GM12872 (cell line): Measurements from ENCODE around the gene ACTG1.

Experiments used
- CTCF ChIP-seq: IDR thresholded peaks from 3 replicates; pipeline ENCODE4 v1.5.1; 2011; ENCODE audit warnings: low read depth, mild to moderate bottlenecking, low read length, moderate library complexity; ENCODE audit not compliant: insufficient read depth

Gene ACTG1

GRCh38 chr17:81527591-81528383, 15.2 kb upstream of the ACTG1 start, which contains the start of gene FSCN2:
FSCN2 (plus strand) TSS chr17:81528377; CDS start chr17:81528532, 155 bp downstream.
- no peak for TF ChIP-seq CTCF

GRCh38 chr17:81526662-81527571, 14.3 kb upstream of the ACTG1 start:
- no peak for TF ChIP-seq CTCF

DNA sequence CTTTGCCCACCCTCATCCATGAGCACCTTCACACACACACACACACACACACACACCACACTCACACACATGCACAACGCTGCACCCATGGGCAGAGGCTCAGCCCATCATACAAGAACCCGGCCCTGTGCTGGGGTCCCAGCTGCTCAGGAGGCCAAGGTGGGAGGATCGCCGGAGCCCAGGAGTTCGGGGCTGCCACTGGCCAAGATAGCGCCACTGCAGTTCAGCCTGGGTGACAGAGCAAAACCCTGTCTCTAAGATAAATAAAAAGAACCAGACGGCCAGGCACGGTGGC, 12.2 kb upstream of the ACTG1 start:
- TF ChIP-seq CTCF: no peak

- no peak for TF ChIP-seq CTCF
Observed at GRCh38 chr17:81524039-81524864, 11.7 kb upstream of the ACTG1 start.

GRCh38 chr17:81523402-81524038, 10.9 kb upstream of the ACTG1 start:
- no peak for TF ChIP-seq CTCF

DNA sequence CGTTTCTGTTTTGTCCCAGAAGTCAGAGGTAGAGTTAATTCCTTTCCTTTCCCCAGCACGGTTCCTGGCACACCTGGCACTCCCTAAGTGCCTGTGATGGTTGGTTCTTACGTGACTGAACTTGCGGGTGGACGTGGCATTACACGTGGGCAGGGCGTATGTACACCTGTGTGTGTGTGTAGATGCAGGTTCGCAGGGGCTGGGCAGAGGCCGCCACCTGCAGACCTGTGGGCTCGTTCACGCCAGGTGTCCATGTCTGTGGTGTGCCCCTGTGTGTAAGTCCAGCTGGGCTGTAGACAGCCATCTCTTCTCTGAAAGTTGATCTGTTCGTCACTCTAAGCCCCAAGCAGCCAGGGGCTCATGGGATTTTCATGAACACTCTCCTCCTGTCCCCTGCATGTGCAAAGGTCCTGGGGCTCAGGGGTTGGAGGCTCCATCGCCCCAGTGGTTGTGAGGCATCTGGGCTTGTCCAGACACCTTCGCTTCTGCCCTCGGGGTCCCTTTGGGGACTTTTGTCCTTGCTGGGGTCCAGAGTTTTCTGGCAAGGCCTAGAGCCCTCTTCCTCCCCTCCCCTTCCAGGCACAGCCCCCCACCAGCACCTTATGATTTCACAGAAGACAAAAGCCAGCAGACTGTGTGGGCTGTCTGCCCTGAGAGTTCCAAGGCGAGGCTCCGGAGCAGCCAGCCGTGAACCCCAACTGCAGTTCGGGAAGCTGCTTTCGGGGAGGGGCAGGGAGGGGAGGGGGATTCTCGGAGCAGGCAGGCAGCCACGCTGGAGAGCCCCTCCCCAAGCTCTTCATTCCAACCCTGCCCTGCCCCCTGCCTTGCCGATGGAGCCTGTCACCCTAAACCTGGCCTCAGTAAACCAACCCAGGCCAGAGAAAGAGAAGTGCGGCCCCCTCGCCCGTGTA, 10.1 kb upstream of the ACTG1 start:
- no peak for TF ChIP-seq CTCF
